ENCODE data around the gene NRL. TPM values are rescaled to one million over a fixed set of nuclear protein-coding genes. Genes with fewer than 3 reads are reported as not detected.

Gene NRL
- total RNA-seq, 1 experiment from 2014 or later, result 2.5 TPM

- no peak for TF ChIP-seq CTCF (conservative IDR thresholded peaks at IDR 0.05)
- Histone ChIP-seq H3K9me3 (ENCODE audit: control insufficient read depth, low read depth, low read length) (no peaks in the 10 kb centered on the region), H2AFZ (ENCODE audit: low read length) (no peak overlapping the region), H3K27ac (ENCODE audit: insufficient read length, low read depth, low read length) (no peak overlapping the region), H3K14ac (ENCODE audit: insufficient read depth, low read length) (no peak overlapping the region), H2BK5ac (ENCODE audit: insufficient read length, low read length) (no peak overlapping the region), H4K8ac (replicated peaks; ENCODE audit: insufficient read length, low read depth, low read length) (no peak overlapping the region), H2BK15ac (ENCODE audit: low read depth, low read length) (no peak overlapping the region), H3K27me3 (ENCODE audit: insufficient read depth, low read length) (no peaks in the 10 kb centered on the region; the same call in 1 of the 2 replicates), H2BK12ac (ENCODE audit: insufficient read length, low read depth, low read length) (no peak overlapping the region), H3K56ac (ENCODE audit: insufficient read length, low read depth, low read length) (no peak overlapping the region), H3K23ac (ENCODE audit: insufficient read length, low read depth, low read length) (no peak overlapping the region), H3K23me2 (ENCODE audit: insufficient read length, low read depth, low read length, poor library complexity, severe bottlenecking) (no peaks in the 10 kb centered on the region), H3K18ac (ENCODE audit: insufficient read length, low read depth, low read length) (no peak overlapping the region), H4K91ac (ENCODE audit: insufficient read length, low read depth, low read length) (no peak overlapping the region), H3K9ac (ENCODE audit: extremely low read depth, insufficient read length, low read length) (no peak overlapping the region), H3K79me1 (ENCODE audit: insufficient read depth, low read depth, low read length, poor library complexity, severe bottlenecking) (no peaks in the 10 kb centered on the region), H3T11ph (ENCODE audit: low read length) (no peak overlapping the region), H2AK5ac (ENCODE audit: insufficient read length, low read length) (no peak overlapping the region), H3K4ac (ENCODE audit: low read depth, low read length) (no peak overlapping the region), H3K79me2 (ENCODE audit: insufficient read depth, low read length) (no peaks in the 10 kb centered on the region), H2BK20ac (ENCODE audit: low read depth, low read length, poor library complexity, severe bottlenecking) (no peak overlapping the region), H4K20me1 (ENCODE audit: control insufficient read depth, insufficient read depth, insufficient read length) (no peaks in the 10 kb centered on the region), H4K5ac (ENCODE audit: insufficient read length, low read depth, low read length) (no peak overlapping the region), H3K4me1 (ENCODE audit: insufficient read depth, low read length) (no peaks in the 10 kb centered on the region), H3K4me2 (ENCODE audit: insufficient read depth, insufficient read length, low read length) (no peak overlapping the region), H2BK120ac (ENCODE audit: low read depth, low read length, poor library complexity, severe bottlenecking) (no peak overlapping the region)
- H3K4me1 Mint-ChIP-seq, result peaks cover 9 to 23% of the 10 kb centered on the region in 2 experiments
- no CpG with 5 or more reads among the region's 1 CpG for WGBS (ENCODE audit: extremely low coverage, insufficient read length, low lambda C conversion rate)
- H3K27ac Mint-ChIP-seq, result no peak overlapping the region
- H3K4me3 Mint-ChIP-seq, result no peak overlapping the region; a peak in 1 of 5 replicates
- H3K36me3 Mint-ChIP-seq (ENCODE audit: insufficient read depth in 1 of 3, low read depth in 3 of 3), result no peaks in the 10 kb centered on the region
- no peak for DNase-seq
- no peaks in the 10 kb centered on the region for H3K9me3 Mint-ChIP-seq
- H3K27me3 Mint-ChIP-seq (ENCODE audit: low read depth), result peaks cover 21% of the 10 kb centered on the region
Observed at GRCh38 chr14:24087004-24087403, 27.7 kb downstream of the NRL start.

Data from H9 (cell line).